CD4-positive, alpha-beta T cell treated with Interleukin-21 for 1 hour (primary cell): ENCODE results near the gene CAMK1D.
"Not testable (repeated sequence)": the region's sequence is repeated elsewhere in the genome, so short reads cannot be mapped to it uniquely, and the experiment has no call there.

ENCODE experiments used
- DNase-seq: peaks from one replicate; pipeline ENCODE4 v3.0.0-alpha.2; 2020

Gene CAMK1D

DNA sequence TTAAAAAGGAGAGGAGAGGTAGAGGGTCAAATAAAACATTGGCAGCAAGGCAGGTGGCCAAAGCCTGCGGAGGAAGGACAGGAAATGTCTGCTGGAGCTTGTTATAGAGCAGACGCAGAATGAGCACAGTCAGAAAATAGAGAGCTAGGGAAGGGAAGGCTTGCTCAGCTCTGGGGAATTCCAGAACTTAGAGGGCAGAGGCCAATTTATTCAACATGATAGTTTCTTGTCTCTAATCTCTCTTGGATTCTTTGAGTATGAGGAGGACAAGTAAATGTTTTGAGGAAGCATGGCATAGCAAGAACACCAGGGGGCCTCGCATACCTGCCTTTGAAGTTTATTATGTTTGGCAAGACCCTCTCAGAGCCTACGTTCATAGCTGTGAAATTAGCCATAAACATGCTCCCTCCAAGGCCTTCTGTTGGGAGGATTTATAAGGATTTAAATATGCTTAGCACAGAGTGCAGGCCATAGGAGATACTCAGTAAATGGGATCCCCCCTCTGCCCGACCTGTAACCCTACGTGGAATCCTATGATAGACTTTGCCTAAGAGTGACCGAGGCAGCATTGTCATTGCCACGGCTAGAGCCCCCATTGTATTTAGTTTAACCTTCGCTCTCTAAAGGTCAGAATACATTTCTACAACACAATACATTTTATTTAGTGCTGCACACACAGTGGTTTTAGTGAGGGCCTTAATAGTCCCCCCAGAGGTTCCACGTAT lies 358.3 kb downstream of the CAMK1D start:
- DNase-seq: no peak

DNA sequence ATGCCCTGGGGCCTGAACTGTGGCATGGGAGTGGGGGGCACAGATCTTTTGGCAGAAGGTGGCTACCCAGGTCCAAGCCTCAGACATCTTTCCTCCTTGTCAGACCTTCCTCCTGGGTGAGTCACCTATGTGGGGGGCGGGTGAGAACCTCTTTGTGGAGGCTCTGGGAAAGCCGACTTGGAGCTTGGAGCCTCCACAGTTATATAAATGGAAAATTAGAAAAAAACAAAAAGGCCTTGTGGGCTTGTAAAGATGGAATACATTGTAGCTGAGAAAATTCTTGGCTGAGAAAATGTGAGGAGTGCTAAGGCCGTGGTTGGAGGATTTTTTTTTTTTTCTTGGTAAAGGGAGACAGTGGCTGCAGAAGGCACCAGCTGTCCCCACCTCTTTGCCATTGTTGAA lies 359.7 kb downstream of the CAMK1D start:
- DNase-seq: no peak

DNA sequence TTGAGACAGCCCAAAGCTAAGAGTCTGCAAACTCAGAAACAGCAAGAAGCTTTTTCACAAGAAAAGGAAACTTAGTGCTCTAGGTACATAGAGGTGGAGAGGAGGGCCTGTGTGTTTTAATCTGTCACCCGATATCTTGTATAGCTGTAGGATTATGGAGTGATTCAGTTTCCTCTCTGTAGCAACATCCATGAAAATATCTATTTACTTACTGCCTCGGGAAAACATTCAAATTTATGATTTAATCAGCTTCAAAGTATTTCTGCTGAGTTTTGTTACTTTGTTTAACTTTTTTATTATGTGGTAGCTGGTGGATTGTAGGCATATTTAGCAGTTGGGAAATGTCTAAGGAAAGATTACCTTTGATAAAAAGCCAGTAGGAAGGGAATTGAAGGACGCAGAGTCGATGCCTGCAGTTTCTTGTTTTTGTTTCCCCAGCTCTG lies 360.2 kb downstream of the CAMK1D start:
- no peak for DNase-seq

DNA sequence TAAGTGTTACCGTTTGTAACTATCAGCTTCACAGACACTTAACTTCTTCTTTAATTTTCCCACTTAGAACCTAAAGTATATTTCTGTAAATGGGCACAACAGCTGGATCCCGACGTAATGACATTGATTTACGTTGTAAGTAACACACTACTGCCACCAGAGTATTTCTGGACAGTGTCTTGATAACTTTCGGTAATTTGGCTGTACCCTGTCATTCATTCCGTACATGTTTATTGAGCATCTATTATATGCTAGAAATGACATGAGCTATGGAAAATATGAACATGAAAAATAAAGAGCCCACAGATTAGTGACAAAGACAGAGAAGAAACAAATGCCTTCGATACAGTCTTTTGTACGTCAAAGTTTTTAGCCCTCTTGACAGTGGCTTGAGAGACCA lies 360.8 kb downstream of the CAMK1D start:
- DNase-seq: no peak

DNA sequence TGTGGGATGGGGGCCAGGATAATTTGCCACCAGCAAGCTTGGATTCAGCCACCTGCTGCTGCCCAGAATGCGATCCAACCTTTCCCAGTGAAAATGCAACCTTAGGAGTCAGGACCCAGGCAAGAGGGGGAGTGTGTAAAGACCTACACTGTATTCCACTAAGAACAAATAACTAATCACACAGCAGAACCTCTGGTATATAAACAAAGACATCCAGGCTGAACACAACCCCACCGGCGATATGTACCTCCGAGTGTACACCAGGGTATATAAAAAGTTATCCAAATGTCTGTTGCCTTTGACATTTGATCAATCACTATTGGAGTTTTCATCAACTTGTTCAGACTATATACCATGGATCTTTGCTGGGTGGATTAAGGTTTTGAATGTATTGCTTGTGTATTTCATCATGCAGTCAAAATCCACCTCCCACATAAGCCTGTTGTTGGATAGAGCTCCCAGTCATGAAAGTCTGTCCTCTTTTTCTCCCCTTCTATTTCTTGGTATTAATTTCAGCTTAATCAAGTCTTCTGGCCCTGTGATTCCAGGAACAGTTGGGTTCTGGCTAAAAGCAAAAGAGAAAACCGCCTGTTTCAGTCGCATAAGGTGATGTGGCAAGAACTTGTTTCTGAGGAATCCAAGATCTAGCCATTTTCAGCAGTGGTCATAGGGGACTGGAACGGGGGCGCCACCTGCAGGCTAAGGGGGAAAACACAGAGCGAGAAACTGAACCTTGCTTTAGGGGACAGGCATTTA lies 361.4 kb downstream of the CAMK1D start:
- peak; percentile 71 for DNase-seq

- DNase-seq: no peak
These were observed 362.0 kb downstream of the CAMK1D start for GRCh38 chr10:12711350-12711708.

DNA sequence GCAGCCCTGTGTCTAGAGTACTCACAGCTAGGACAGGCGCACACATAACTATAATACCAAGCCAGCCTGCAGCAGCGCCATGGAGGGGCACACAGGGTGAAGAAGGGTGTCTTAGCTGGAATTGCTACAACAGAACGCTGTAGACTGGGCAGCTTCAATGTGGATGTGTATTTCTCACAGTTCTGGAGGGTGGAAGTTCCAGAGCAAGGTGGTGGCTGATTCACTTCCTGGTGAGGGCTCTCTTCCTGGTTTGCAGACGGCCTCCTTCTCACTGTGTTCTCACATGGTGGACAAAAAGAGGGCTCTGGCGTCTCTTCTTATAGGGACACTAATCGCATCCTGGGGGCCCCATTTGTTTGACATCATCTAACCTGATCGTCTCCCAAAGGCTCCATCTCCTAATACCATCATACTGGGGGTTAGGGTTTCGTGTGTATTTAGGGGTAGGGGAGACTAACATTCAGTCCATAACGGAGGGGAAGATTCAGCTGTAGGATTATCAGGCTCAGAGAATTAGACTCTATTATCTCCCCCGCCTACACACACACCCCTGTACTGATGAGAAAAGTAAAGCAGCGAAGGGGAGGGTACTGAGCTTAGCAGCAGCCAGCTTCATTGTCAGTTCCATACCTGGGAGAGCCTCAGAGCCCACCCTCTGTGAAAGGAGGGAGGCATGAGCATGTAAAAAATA lies 363.1 kb downstream of the CAMK1D start:
- DNase-seq: no peak

DNA sequence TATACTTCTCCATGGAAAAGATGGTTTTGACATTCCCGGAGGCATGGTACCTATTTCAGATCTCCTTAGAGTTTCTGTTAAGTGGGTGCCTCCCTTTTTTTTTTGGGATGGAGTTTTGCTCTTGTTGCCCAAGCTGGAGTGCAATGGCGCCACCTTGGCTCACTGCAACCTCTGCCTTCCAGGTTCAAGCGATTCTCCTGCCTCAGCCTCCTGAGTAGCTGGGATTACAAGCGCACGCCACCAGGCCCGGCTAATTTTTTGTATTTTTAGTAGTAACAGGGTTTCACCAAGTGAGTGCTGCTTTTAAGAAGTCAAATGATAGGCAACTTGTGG lies 363.6 kb downstream of the CAMK1D start:
- not testable (repeated sequence) for DNase-seq

- no peak for DNase-seq
These were observed 366.7 kb downstream of the CAMK1D start for GRCh38 chr10:12716042-12716441.

GRCh38 chr10:12717981-12718707 lies 368.8 kb downstream of the CAMK1D start:
- DNase-seq: no peak

GRCh38 chr10:12719365-12719764 lies 370.0 kb downstream of the CAMK1D start:
- no peak for DNase-seq

GRCh38 chr10:12720217-12720981 lies 371.1 kb downstream of the CAMK1D start:
- no peak for DNase-seq

DNA sequence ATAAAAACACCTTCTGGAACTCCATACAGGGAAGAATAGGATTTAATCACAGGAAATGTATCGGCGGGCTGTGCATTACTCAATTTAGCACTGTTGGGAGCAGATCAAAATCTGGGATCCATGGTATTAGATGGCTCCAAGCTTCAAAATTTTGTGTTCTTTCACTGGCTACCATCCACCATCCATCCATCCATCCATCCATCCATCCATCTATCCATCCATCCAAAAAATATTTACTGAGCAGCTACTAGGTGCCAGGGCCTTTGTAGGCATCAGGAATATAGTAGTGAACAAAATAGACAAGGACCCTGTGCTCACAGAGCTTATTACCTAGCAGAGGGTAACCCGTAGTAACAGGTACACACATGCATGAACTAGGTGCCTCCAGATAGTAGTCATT lies 372.0 kb downstream of the CAMK1D start:
- DNase-seq: no peak

- no peak for DNase-seq
These were observed 373.9 kb downstream of the CAMK1D start for GRCh38 chr10:12723220-12723619.

DNA sequence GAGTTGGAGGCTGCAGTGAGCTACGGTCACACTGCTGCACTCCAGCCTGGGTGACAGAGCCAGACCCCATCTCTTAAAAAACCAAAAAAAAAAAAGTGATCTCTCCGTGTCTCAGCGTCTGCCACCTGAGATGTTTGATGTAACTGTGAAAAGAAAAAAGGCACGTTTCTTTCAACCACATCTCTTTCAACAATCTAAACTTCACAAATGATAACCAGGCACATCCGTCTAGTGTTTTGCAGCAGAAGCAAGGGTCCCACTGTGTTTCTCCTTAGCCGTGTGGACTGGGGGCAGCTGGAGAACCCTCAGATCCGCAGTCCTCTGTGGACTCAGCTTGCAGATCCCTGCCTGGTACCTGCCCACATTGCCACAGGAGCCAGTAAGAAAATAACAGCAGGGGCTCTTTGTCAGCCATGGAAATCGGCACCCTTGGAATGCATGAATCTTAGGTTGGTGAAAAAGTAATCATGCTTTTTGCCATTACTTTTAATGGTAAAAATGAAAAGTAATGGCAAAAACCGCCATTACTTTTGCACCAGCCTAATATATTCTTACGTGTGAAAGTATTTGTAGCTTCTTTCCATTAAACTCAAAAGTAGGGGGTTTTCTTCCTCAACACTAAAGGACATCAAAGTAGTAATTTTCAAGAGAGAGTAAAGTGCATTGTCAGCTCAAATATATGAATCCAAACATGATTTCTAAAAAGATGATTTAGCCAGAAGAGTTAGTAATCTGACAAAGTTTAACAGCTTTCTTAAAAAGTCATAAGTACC lies 375.6 kb downstream of the CAMK1D start:
- no peak for DNase-seq

DNA sequence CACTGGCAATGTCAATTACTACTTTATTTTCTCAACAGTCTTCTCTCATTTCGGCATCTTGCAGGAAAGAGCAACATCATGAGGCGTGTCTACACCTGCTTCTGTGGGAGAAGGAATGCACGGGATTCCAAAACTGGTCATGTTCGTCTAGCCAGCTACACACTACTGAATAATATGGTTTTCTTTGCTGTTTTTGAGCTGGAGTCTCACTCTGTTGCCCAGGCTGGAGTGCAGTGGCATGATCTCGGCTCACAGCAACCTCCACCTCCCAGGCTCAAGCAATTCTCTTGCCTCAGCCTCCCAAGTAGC lies 376.2 kb downstream of the CAMK1D start:
- DNase-seq: not testable (repeated sequence)

DNA sequence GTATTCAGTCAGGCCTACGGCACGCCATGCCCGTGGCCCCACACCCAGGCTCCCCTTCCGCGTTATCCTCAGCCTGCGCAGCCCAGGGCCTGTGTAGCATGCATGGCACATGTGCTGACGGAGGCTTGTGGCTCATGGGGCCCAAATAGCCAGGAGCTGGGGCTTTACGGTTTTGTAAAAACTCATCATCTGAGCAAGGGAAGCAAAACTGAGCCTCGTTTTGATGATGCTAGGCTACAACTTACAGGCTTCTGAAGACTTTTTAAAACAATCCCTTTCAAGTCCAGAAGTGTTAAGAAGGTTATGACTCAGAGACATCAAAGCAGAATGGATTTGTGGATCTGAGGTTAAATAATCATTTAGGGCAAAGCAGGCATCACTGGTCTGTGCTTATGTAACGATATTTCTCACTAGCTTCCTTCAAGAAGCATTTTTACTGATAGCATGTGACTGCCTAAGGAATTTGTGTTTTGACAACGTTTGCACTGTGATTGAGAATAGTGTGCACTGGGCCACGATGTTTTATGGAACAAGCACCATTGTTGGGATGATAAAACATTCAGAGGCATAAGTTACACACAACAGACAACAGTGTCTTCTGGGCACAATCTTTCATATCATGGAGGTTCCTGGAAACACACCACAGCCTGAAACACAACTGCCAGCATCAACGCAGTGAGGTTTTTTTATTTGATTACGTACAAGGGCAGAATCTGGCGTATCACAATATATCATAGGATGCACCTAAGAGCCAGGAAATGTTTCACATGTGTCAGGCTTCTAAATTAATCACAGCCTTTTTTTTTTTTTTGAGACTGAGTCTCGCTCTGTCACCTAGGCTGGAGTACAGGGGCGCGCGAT lies 377.9 kb downstream of the CAMK1D start:
- DNase-seq: no peak

- no peak for DNase-seq
These were observed 378.5 kb downstream of the CAMK1D start for GRCh38 chr10:12727832-12728215.

DNA sequence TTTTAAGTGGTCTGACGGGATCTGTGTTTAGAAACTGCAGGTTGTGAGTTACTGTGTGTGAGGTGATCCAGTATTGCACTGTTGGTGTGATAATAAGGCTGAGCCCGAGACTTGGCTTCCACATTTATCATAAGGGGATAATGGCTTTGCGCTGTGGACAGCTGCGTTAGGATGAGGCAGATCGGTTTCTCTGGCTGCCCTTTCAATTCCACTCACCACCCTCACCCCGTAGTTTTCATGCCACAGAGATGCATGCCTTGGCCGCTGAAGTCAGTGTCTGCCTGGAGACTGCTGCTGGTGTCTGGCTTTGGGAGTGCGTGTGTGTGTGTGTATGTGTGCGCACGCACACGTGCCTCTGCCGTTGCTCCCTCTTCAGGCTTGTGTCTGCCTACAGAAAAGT lies 379.1 kb downstream of the CAMK1D start:
- DNase-seq: no peak

- DNase-seq: no peak
These were observed 380.5 kb downstream of the CAMK1D start for GRCh38 chr10:12729885-12730284.
